ENCODE measurements around the gene FLT1.

FLT1 gene

DNA sequence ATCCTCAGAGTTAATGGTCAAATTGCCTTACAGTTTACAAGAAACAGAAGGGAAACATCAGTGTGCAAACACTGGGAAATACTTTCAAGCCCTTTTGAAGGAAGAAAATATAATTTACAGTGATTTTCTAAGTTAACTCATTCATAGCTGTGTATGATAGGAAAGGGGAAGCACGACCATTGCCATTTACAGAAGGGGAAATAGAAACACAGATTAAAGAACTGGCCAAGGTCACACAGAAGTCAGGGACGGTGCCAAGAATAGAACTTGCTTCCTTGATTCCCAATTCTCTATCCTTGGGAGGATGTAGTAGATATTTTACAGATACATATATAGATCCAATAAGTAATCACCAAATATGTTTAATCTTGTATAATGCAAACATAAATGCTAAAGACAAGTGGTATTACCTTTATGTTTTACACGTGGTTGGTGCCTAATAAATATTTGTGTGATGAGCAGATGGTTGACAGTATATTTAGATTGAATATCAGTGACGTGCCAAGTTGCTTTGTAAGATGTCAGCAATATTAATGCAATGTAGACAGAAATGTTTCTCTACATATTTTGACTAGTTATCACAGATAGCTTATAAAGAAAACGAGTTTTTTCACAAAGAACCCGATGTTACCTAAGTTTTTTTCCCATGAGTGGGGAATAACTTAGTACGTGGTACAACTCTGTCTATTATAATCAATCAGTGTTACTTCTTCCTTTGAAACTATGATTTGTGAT lies 73.1 kb downstream of the FLT1 start:
- DNase-seq, result no peak

DNA sequence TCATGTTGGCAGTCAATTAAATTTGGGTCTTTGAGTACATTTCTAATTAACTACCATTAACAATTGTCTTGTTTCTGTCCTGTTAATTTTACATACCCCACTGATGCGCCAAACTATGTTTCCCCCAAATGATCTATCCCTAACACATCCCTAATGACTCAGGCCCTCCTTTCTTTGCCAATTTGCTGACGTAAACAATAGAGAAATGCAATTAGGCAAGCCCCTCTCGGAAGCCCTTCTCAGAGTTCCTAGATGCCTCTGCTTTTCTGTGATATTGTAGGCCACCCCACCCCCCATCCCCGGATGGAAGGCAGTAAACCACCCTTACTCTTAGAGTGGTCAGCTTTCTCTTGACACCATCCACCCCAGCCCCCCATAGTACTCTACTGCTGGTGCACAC lies 74.2 kb downstream of the FLT1 start:
- no peak for DNase-seq

DNA sequence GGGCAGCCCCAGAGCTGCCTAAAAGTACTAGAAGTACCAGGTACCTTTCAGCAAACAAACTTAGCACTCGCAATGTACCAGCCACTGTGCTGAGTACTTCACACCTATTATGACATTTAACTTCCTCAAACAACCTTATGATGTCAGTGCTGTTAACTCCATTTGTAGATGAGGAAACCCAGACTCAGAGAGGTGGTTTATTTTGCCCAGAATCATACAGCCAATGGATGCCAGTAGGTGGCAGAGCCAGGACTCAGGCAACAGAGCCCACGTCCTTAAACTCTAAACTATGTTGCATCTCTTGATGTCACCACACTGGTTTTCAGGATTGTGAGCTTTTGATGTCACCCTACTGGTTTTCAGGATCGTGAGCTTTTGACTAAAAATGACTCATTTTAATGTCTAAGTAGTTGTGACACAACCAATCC lies 78.9 kb downstream of the FLT1 start:
- no peak for DNase-seq

DNA sequence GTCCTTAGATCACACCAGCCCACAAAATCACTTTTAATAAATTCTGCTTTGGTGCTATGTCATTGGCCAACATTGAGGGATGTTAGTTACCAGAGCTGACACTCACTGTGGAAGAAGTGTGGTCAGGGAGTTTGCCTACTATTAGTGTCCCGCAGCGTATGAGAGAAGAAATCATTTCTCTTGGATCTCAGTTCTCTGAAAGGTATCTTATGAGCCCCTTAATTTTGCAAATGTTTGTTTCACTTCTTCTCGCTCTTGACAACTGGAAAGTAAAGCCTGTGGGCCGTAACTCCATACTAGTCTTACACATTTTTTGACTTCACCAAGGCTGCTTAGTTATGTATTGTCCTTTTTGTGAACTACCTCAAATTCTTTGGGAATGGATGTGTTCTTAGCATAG lies 80.9 kb downstream of the FLT1 start:
- DNase-seq, result no peak

DNA sequence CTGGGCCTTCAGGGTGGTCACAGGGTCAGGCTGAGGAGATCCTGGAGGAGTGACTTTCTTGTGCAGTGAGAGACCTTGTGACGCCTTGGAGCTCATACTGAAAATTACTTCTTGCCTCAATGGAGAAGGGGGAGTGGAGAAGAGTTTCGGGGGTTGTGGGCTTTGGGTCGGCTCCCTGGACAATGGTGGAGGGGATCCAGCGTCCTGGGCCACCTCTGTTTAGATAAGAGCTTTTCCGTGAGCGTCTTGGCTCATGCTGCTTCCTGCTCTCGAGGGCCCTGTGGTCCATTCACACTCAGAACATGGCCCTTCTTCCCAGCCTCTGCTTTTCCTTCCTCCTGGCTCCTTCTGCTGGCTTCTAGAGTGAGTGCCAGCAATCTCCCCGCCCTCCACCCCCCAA lies 81.9 kb downstream of the FLT1 start:
- no peak for DNase-seq

DNA sequence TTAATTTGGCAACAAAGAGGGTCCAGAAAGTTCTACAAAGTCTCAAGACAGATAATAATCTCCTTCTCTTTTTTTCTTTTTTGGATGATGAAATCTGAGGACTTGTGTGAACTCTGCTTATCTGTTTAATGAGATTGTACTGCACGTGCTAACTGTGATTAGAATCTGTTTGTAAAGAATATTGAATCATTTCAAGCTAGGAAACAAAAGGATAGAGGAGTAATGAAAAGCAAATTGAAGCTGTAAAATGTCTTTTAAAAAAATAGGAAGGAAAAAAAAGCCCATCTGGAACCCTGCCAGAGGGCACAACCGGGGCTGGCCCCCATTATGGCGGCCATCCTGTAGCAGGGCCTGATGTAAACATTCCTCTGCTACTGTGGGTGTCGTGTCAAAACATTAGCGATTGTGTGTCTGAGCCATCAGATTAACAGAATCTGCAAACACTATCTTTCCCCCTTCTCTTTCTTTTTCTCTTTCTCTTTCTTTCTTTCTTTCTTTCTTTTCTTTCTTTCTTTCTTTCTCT lies 83.0 kb downstream of the FLT1 start:
- no peak for DNase-seq

DNA sequence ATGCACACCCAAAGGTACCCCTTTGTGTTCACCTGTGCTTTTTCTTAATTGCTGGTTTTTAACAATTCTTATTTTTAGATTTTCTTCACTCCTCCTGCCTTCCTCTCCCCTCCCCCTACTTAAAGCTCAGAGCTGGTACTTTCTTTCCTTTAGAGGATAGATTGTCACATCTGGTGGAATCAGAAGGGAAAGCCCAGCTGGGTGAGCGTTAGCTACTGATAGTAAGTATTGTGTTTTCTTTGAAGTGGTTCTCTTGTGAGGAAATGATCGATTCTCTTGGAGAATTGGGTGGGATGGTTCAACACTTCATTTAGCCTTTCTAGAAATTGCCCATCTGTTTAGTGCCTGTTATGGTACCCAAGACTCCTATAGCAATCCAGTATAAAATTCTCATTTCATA lies 84.8 kb downstream of the FLT1 start:
- no peak for DNase-seq

DNA sequence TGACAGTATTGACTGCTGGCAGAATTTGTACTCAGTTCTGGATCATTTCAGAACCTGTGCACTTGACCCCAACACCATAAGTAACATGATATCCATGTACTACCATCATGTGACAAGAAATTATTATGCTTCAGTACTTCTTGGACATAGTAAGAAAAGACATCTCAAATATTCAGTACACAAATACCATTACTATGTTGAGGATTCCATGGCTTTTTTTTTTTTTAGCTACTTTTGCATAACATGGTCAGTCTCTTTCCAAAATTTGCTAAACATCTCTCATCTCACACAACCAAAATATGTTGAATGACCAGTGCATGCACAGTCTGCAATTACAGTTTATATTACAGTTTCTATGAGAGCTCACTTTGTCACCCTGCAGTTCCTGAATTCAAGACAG lies 85.3 kb downstream of the FLT1 start:
- no peak for DNase-seq

DNA sequence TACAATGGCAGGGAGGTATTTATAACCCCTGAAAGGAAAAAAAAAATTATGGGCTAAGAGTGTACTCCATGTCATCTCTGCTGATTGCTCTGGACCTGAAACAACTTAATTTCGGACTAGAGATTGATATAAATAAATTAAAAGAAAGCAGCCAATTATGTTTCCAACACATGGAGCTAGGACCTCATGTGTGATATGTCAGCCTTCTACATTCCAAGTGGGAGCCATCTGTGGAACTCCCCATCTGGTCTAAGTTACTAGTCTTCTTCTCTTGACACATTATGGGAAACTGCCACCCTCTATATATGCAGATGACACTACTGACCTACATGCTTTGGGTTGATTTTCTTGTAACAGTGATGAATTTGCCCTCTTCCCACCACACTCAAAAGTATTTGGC lies 86.1 kb downstream of the FLT1 start:
- DNase-seq, result no peak

DNA sequence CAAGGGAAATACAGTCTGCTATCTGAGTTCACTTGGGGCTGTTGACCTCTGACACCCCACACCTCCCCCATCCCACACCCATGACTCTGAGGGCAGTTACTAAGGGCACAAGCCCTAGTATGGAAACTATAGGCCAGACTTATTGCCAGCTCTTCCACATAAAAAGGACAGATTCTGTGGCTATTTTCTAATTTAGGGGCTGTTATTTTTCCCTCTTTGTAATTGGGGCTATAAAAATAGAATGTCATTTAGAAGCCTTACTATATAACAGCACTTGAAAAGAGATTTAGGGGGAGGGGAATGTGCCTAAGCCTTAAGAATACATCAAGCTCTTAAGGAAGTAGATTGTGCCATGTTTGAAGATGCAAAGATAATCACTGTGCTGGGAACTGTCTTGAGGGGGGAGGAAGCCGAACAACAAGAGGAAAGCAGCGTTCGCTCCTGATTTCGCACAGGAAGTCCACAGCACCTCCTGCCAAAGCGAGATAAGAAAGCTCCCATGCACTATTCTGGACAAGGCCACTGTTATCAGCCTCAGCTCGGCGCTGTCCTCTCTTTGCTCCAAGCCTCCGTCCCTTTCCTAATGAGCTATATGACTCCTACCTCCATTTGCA lies 86.6 kb downstream of the FLT1 start:
- DNase-seq, result no peak

DNA sequence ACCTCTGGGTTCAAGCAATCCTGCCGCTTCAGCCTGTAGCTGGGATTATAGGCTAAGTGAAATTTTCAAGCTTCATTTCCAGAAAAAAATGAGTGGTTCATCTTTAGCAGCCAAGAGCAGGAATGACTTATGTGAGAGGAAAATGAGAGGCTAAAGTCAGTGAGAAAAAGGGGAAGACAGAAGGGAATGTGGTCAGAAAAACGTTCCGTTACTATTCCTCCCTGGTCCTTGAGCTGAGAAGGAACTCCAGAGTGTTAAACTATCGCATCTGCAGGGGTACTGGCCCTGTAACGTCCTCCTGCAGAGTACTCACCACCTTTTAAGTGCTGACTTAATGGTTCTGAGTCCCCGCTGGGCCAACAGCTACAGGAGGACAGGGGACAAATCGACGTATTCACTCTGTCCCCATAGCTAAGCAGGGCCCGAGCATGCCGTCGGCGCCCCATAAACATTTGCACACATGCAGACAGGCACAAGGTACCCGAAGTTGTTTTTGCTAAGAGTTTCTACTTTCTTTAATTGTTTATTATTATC lies 88.1 kb downstream of the FLT1 start:
- DNase-seq, result no peak

DNA sequence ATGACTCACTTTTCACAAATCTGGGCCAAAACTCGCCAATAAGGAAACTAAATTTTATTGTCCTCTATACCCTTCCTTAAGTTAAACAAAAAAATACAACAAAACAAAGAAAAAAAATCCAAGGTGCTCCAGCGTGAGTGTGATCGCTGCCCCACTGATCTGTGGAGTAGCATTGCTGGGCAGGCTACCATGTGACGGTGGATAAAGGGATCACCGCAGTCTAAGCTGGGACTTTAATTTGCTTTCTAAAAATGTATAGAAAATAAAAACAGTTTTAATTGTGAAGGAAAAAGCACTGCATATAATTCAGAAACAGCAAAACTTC lies 92.9 kb downstream of the FLT1 start:
- no peak for DNase-seq

DNA sequence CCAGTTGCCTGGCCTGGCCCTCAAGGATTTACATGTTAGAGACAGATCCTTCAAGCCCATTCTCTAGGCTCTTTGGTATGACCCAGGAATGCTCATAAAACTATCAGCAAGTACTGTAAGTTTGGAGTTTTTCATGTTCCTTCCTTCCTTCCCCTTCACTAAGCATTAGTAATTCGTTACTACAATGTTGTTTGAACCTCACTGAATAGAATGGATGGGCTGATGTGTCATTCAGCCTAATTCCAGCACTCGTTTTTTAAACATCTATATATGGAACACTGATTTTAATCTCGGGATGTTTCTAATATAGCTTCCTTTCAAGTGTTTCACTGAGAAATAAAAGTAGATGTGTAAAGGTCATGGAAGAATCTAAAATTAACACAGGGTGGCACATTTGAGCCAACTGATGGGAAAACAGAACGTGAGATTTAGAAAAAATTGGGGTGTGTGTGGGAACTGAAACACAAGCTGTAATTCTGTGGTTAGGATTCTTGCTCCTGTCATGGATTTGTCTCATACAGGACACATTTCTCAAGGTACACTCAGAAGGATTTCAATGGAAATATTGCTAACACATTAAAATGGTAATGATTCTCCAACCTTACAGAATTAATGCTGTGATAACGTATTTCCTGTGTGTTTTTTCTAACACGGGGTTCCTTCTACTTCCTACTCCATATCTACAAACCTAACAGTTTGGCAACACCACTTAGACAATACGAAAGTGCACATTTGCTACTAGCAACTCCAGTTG lies 93.4 kb downstream of the FLT1 start:
- DNase-seq, result no peak

DNA sequence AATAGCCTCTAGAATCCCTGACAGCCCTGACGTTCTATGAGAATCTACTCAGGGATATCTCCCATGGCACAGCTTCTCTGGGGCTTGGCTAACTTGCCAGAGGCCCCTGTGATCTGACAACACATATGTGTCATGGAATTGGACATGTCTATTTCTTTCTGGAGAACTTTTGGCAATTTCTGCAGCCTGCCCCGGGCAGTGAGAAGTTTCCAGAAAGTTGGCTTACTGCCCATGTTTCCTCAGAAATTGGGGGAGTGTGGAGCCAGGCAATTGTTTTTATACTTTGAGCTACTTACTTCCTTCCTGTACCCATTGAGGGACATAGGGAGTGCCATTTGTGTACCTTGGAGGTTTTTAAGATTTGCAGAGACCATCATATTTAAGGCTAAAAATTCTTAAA lies 98.9 kb downstream of the FLT1 start:
- DNase-seq, result no peak

DNA sequence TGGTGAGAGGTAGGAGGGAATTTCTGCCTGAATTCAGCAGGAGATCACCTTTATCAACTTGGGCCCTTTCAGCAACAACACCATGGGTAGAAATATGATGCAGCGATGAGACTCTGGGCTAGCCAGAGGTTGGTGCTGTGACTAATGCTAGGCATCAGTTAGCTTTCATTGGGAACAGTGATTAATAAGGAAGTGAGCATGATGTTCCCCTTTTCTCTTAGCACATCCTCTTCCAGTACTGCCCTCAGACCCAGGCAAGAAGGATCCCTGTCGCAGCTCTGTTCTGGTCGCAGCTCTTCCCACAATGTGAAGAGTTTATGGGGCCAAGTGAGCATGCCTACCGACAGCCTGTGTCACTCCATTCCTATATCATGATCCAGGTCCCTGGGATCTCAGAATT lies 100.5 kb downstream of the FLT1 start:
- DNase-seq, result peak; percentile 32

DNA sequence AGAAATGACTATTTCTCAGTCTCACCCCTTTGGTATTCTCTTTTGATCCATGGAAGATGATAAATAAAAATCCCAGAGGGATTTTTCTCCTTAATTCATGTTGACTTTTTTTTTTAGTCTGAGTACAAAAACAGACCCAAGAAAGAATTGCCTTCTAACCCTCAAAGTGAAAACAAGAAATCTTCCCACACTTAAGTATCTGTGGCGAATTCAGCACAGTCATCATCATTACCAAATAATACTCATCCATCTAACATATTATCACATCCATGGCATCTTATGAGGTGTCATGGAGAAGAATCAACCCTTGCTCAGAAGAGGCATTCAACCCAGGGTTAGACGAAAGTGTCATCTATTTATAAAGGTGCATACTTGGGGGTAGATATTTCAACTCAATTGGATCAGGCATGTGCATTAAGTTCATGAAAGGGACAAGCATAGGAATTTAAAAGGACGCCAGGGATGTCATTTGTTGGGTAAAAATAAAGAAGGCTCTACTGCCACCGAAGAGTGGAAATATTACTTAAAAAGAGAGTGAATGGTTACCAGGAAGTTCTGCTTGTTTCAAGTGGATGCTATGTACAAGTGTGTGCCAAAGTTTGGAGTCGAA lies 101.9 kb downstream of the FLT1 start:
- DNase-seq, result no peak

DNA sequence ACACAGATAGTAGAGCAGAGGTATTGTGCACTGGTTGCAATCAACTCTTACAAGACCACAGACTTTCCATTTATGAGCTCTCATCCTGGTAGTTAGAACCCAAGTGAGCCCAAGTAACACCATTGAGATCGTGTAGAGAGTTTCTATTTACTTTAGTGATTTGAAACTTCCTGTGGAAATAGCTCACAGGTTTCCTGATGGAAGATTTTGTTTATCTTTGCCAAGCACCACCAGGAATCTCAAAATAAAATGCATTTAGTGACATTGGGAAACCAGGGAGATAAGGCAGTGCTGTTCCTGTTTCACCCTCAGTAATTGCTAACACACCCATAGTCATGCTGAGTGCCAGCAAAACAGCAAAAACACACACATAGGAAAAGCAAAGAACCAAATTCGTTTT lies 102.5 kb downstream of the FLT1 start:
- DNase-seq, result no peak

DNA sequence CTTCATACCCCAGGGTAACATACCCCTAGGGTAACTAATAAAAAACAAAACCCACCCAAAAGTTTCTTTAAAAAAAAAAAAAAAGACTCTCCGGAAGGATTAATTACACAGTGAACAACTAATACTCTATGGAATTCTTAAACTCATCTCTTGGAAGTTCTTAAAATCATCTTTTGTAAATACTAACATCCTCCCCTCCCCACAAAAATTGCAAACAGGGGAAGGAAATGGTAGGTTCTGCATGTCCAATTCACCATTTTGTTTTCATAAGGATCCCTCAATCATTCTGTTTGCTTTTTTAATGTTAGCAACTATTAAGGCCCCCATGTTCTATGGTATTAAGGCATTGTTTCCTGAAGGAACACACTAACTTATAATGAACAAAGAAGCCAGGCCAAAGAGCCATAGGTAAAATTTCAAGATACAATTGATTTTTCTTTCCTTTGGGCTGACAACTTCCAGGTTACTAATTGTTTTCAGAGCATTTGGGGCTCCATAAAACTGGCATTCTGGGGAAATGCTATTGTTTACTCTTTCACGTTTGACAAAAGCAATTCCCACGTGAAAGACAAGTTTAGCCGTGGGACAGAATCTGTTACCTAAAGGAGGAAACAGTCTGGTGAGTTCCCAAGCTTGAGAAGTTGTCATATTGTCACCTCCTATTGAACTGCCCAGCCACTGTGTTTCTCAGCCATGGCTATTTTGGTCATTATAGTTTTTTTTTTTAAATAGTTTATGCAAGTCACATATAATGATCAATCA lies 107.0 kb downstream of the FLT1 start:
- DNase-seq, result no peak

DNA sequence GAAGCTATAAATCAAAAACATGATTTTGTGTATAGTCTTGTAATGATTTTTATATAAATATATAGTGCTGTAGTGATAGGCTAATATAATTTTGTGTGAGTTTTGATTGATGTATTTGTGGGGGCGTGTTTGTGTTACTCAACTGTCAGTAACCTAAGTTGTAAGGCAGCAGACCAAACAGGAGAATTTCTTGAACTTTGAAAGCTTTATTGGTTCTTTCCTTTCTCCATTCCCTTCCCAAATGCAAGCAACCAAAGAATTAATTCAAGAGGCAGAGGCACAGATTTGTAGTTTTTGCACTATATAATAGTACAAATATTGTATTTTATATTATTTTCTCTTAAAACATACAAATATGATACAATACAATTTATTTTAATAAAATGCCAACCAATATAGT lies 109.6 kb downstream of the FLT1 start:
- no peak for DNase-seq

DNA sequence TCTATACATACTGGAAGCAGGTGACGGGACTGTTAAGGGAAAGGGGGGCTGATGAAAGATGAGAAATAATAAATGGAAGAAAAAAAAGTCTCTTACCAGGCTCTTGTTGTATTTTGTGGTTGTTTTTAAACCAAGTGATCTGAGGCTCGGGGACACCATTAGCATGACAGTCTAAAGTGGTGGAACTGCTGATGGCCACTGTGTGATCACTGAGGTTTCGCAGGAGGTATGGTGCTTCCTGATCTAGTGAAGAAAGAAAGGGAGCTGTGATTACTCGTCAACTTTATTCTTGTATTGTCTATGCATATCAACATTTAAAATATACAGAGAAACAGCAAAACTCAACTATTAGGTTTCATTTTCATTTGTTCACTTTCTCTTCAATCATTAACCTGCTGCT lies 110.1 kb downstream of the FLT1 start:
- no peak for DNase-seq

DNA sequence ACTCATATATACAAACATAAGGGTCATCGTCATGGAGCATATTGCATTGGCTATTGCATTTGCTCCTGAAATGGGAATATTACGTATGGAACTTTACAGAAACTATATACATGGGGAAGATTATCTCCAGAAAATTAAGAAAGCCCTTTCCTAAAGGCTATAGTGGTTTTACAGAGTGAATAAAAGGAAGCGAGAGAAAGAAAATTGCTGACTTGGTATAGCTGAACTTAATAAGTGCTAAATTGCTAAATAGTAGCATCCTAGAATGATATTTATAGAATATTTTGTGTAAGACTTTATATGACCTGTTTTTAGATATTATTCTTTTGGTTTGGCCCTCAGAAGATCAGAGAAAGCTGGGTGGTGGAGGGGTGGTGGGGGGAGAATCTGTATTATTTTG lies 114.6 kb downstream of the FLT1 start:
- DNase-seq, result no peak

DNA sequence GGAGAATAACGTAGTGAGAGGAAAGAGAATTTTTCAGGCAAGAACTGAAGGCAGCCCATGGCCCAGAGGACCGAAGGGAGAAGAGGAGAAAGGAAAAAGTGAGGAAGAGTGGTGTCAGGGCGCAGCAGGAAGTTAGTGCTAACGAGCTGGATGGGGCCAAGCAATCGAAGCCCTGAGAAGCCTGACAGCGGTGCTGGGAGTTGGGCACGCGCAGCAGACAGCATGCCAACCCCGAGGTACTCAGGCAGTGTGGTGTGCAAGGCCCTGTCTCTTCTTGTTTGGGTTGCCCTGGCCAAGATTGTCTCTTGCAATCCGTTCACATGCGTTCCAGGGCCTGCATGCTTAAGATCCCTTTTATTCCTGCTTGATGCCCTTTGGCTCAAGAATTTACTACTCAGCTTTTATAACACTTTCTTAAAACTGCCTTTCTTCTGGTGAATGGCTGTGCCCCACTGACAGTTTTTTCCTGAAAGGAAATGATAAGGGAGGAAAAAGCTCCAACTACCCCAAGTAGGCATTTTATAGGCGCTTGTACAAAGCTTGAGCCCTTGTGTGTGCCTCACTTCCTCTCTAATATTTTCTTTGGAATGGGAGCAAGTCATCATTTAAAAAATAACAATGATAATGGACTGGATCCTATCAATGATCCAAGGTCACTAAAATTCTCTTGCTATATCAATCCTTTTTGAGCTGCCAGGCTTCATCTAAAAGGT lies 115.4 kb downstream of the FLT1 start:
- no peak for DNase-seq

All from CD4-positive, alpha-beta T cell treated with Interleukin-15 for 1 hour (primary cell).